ENCODE data around the gene C22orf15.

Gene C22orf15

DNA sequence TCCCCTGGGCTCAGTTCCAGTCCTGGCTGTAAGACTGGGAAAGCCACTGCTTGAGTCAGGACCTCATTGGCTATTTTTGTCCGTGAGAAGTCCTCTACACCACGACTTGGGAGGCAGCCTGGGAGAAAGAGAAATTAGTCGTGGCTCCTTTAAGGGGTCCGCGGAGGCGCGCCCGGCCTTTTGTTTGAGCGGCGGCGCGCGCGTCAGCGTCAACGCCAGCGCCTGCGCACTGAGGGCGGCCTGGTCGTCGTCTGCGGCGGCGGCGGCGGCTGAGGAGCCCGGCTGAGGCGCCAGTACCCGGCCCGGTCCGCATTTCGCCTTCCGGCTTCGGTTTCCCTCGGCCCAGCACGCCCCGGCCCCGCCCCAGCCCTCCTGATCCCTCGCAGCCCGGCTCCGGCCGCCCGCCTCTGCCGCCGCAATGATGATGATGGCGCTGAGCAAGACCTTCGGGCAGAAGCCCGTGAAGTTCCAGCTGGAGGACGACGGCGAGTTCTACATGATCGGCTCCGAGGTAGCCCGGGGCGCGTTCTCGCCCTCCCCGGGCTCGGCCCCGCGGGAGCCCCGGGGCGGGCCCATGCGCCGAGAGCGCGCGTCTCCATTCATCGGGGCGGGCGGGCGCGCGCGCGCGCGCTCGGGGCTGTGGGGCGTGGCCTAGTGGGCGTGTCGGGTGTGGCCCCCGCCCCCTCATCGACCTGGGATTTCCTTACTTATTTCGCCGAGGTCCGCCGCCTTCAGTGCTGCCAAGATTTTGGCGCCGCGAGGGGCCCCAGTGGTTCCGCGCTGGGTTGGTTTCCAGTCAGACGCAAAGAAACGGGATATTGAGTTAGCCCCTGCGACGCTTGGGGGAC is 24.2 kb downstream of the C22orf15 start, which contains the start of gene SMARCB1:
TSS of gene SMARCB1 (plus strand) at position 215 of the 848 bp plus-strand sequence. CDS start at position 419, 204 bp downstream.
- peak within 1 kb of the TSS; percentile 72 for H3K4me3 ChIP-seq (replicated peaks; ENCODE audit: low read depth, low read length)
- no peak for TF ChIP-seq CTCF (IDR thresholded peaks at IDR 0.05; ENCODE audit: low read depth, low read length, missing control alignments)
- DNase-seq (ENCODE audit: extremely low read depth, low read depth), result no peak

DNA sequence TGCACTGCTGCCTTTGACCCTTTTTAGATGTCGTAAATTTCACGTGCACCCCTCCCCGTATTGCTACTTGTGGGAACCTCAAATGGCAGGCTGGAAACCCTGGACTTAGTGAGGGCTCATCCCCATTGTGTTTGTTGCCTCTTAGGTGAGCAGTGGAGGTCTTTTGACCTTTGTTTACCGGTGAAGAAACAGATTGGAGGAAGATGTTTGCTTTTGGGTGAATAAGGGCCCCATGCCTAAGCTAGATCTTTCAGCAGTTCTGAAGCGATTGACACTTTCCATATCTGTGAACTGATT is 24.8 kb downstream of the C22orf15 start:
- TF ChIP-seq CTCF (IDR thresholded peaks at IDR 0.05; ENCODE audit: low read depth, low read length, missing control alignments), result no peak
- DNase-seq (ENCODE audit: extremely low read depth, low read depth), result no peak

DNA sequence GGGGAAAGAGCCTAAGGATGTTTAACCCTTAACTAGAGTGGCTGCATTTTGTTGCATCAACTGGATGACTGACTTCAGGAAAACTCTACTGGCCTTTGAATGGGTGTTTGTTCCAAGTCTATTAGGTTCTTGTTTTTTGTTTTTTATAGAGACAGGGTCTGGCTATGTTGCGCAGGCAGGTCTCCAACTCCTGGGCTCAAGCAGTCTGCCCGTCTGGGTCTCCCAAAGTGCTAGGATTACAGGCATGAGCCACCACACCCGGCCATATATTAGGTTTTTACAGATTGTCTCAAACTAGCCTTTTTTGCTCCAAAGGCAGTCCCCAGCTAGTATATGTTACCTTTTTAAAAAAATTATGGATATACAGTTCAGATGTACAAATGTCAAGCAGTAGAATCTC is 25.1 kb downstream of the C22orf15 start:
- no peak for DNase-seq (ENCODE audit: extremely low read depth, low read depth)
- H3K4me3 ChIP-seq (replicated peaks; ENCODE audit: low read depth, low read length), result peak overlapping the region; percentile 72
- no peak for TF ChIP-seq CTCF (IDR thresholded peaks at IDR 0.05; ENCODE audit: low read depth, low read length, missing control alignments)

More for the DNA sequence above, 24.8 kb downstream of the C22orf15 start:
- H3K4me3 ChIP-seq (replicated peaks; ENCODE audit: low read depth, low read length), result peak overlapping the region; percentile 72

DNA sequence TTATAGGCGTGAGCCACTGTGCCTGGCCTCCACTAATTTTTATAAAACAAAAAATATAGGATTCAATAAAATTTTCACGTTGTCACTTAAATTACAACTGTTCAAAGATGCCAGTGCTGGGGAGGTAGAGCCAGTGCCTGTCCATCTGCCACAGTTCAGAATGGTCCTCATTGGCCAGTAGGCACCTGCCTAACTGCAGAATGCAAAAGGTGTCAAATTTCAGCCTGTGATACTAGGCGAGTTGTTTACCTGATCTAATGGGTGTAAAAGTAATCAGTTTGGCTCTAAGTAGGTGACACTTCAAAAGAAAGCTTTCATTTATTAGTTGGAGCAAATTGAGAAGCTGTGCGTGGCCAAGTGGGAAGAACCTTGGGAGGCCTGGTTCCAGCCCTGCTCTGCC is 26.3 kb downstream of the C22orf15 start:
- no peak for DNase-seq (ENCODE audit: extremely low read depth, low read depth)
- no peak overlapping the region for H3K4me3 ChIP-seq (replicated peaks; ENCODE audit: low read depth, low read length)

DNA sequence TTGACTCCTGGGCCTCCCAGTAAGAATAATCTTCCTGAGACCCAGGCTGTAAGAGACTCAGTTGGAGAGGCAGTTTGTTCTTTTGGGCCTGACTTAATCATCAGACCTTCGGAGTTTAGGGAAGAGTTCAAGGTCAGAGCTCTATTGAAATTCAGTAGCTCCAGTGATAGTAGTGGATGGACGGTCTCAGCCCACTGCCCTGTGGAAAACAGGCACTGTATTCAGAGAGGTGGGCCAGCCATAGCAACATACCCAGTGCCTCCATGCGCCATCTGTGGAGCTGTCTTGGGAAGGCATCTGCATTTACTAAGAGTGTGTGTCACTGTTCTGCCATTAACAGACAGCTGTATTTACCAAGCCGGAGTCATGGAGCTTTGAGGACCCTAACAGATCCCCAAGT is 26.8 kb downstream of the C22orf15 start:
- H3K4me3 ChIP-seq (replicated peaks; ENCODE audit: low read depth, low read length), result no peak overlapping the region
- DNase-seq (ENCODE audit: extremely low read depth, low read depth), result no peak
- TF ChIP-seq CTCF (IDR thresholded peaks at IDR 0.05; ENCODE audit: low read depth, low read length, missing control alignments), result no peak

More for the DNA sequence above, 26.3 kb downstream of the C22orf15 start:
- TF ChIP-seq CTCF (IDR thresholded peaks at IDR 0.05; ENCODE audit: low read depth, low read length, missing control alignments), result no peak

DNA sequence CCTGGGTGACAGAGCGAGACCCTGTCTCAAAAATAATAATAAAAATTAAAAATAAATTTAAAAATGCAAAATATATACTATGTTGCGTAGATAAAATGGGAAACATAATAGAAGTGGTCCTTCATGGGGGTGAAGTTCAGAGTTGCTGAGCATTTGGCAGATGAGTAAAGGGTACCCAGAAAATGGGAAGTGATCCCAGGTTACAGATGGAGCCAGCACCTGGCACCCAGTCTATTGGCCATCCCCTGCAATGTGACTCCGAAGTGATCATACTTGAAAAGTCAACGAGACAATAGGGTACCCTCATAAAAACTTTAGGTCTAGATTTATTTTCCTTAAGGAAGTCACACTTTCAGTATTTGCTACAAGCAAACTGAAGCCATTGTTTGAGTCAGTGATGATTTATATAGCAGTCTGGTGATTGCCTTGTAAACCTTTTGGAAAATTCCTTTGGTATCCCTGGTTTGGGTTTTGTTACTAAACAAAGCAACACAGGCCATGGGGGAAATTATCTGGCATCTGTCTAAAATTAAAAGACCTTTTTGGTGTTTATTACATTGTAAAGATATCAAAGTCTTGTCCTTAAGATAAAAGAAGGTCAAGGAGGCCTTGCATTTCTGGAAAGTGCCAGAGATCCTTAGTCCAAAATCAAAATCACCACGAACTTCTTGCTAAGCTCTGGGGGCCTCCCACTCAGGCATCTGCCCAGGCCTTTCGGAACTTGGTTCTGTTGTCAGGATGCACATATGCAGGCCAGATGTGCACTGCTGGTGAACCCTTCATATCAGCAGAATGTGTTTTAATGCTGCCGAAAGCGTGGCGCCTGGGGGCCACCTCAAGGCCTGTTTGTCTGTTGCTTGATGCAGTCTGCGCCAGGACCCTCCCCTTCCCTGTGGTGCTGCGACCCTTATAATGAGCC is 28.3 kb downstream of the C22orf15 start:
- peak overlapping the region; percentile 1; the same call in 1 of the 2 replicates for H3K4me3 ChIP-seq (replicated peaks; ENCODE audit: low read depth, low read length)
- peak; percentile 94 for DNase-seq (ENCODE audit: extremely low read depth, low read depth)
- no peak for TF ChIP-seq CTCF (IDR thresholded peaks at IDR 0.05; ENCODE audit: low read depth, low read length, missing control alignments)

Data from HFF-Myc (cell line).